ENCODE measurements around the gene CENPP.

GRCh38 chr9:92639124-92639523 lies 313.4 kb downstream of the CENPP start:
- TF ChIP-seq CTCF (IDR thresholded peaks at IDR 0.05; ENCODE audit: insufficient read depth, low read depth, low read length) (no peak), EZH2 (IDR thresholded peaks at IDR 0.05; ENCODE audit: insufficient read depth, low read length) (no peak)

All from astrocyte (in vitro differentiated cells and primary cell).